ENCODE results near the gene PDCL3.

Gene PDCL3

DNA sequence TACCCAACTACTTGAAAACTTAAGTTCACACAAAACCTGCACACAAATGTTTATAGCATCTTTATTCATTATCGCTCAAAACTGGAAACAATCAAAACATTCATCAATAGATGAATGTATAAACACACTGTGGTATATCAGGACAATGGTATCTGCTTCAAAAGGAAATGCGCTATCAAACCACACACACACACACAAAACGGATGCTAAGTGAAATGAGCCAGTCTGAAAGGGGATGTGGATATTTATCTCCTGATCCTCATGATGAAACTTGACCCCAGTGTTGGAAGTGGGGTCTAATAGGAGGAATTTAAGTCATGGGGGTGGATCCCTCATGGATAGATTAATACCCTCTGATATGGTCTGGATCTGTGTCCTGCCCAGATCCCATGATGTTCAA lies 22.0 kb downstream of the PDCL3 start:
- no peaks in the 10 kb centered on the region for H3K9me3 Mint-ChIP-seq
- peaks cover 50% of the 10 kb centered on the region for H3K4me1 Mint-ChIP-seq
- H3K4me3 Mint-ChIP-seq, result no peak overlapping the region
- ATAC-seq, result no peak
- H3K27ac Mint-ChIP-seq, result peak overlapping the region; percentile 44
- H3K36me3 Mint-ChIP-seq, result peaks cover 6% of the 10 kb centered on the region
- no peak for DNase-seq (ENCODE audit: low spot score in 2 of 2)

DNA sequence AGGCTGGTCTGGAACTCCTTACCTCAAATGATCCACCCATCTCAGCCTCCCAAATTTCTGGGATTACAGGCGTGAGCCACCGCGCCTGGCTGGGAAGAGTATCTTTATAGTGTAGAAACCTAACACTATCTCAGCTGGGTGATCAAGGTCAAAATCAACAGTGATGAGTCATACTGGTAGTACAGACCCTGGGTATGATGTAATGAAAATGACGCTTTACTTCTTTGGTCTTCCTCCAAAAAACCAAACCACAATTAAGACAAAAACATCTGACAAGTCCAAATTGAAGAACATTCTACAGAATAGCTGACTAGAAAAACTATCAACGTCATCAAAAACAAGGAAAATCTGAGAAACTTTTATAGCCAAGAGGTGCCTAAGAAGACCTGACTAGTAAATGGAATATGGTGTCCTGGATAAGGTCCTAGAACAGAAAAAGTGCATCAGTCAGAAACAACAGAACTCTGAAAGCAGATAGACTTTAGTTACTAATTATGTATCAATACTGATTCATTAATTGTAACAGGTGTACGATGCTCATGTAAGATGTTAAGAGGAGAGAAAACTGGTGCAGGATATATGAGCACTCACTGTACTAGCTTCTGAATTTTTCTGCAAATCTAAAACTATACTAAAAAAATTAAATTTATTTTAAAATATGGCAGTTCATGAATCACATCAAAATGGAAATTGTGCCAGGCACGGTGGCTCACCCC lies 25.4 kb downstream of the PDCL3 start:
- H3K4me3 Mint-ChIP-seq, result no peak overlapping the region

DNA sequence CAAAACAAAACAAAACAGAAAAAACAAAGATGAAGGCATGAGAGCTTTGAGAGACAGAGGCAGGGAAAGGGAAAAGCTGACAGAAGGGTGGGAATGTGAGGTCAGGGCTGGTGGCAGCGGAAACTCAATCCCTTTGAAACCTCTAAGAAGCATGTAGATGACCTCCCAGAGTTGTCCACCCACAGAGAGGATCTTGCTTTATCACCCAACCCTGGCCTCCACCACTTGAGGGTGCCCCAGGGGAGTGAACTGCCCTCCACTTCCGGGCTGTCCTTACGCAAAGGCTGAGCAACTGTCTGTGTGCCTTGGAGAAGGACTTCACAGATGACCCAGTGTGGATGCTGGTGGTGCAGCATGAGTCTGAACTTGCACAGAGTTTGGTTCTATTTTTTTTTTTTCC lies 26.7 kb downstream of the PDCL3 start:
- DNase-seq (ENCODE audit: low spot score in 2 of 2), result no peak
- Mint-ChIP-seq H3K4me3 (no peak overlapping the region), H3K4me1 (peaks cover 25% of the 10 kb centered on the region), H3K27ac (peak overlapping the region; percentile 42), H3K9me3 (no peaks in the 10 kb centered on the region), H3K36me3 (peaks cover 6% of the 10 kb centered on the region)
- no peak for ATAC-seq

More for the DNA sequence above, 25.4 kb downstream of the PDCL3 start:
- ATAC-seq (peak; percentile 96), DNase-seq (ENCODE audit: low spot score in 2 of 2) (no peak)
- H3K9me3 Mint-ChIP-seq, result no peaks in the 10 kb centered on the region
- peaks cover 6% of the 10 kb centered on the region for H3K36me3 Mint-ChIP-seq
- peaks cover 30% of the 10 kb centered on the region for H3K4me1 Mint-ChIP-seq
- H3K27ac Mint-ChIP-seq, result peak overlapping the region; percentile 41

DNA sequence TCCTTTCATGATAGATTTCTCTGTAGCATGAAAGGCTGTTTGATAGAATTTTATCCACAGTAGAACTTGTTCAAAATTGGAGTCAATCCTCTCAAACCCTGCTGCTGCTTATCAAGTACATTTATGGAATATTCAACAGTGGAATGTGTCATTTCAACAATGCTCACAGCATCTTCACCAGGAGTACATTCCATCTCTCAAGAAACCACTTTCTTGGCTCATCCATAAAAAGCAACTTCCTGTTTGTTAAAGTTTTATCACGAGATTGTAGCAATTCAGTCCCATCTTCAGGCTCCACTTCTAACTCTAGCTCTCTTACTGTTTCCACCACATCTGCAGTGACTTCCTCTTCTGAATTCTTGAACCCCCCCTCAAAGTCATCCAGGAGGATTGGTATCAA lies 29.4 kb downstream of the PDCL3 start:
- H3K36me3 Mint-ChIP-seq, result peaks cover 6% of the 10 kb centered on the region

GRCh38 chr2:100596465-100596864 lies 33.7 kb downstream of the PDCL3 start:
- Mint-ChIP-seq H3K4me3 (no peak overlapping the region), H3K4me1 (no peaks in the 10 kb centered on the region), H3K36me3 (no peaks in the 10 kb centered on the region), H3K9me3 (no peaks in the 10 kb centered on the region), H3K27ac (no peak overlapping the region)
- DNase-seq (ENCODE audit: low spot score in 2 of 2) (no peak), ATAC-seq (no peak)

More for the DNA sequence above, 29.4 kb downstream of the PDCL3 start:
- H3K4me3 Mint-ChIP-seq, result no peak overlapping the region
- no peak for ATAC-seq
- DNase-seq (ENCODE audit: low spot score in 2 of 2), result no peak
- peak overlapping the region; percentile 35 for H3K27ac Mint-ChIP-seq
- no peaks in the 10 kb centered on the region for H3K9me3 Mint-ChIP-seq
- peaks cover 14% of the 10 kb centered on the region for H3K4me1 Mint-ChIP-seq

DNA sequence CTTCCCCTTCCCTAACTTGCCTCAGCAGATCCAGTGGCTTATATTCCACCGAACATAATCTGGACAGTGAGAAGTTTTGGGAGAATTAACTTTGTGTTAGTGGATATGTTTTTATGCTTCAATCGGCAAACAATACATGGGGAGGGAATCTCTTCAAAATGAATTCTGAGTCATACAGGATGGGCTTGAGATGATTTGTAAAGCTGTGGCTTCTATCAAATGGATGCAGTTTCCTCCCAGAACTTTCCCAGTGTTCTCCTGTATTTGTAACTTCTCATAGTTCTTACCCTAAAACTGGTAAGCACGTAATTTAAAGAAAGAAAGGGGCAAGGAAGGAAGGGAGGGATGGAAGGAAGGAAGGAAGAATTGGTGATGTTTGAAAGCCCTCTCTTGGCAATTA lies 36.8 kb downstream of the PDCL3 start:
- Mint-ChIP-seq H3K36me3 (no peaks in the 10 kb centered on the region), H3K4me3 (no peak overlapping the region), H3K27ac (no peak overlapping the region), H3K4me1 (no peaks in the 10 kb centered on the region), H3K9me3 (no peaks in the 10 kb centered on the region)
- ATAC-seq (no peak), DNase-seq (ENCODE audit: low spot score in 2 of 2) (no peak)

DNA sequence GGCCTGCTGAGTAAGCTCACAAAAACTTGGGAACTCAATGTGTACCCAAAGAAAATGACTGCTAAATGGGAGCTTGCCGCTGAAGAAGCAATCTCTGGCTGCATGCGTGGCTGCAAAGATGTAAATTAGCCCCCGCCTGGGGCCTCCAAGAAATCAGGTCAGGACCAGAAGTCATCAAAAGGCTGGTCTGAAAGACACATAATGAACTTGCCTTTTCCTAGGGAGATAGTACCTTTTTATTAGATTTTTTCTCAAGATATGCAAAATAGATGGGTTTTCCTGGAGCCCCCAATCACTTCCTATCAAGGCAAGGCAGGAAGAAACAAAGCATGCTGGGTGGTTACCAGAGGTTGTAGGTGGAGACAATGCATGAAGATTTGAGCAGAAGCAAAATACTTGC lies 38.9 kb downstream of the PDCL3 start:
- Mint-ChIP-seq H3K9me3 (no peaks in the 10 kb centered on the region), H3K36me3 (no peaks in the 10 kb centered on the region), H3K4me3 (no peak overlapping the region), H3K4me1 (peaks cover 1% of the 10 kb centered on the region), H3K27ac (no peak overlapping the region)
- DNase-seq (ENCODE audit: low spot score in 2 of 2) (no peak), ATAC-seq (no peak)

GRCh38 chr2:100603414-100603813 lies 40.6 kb downstream of the PDCL3 start:
- no peak for DNase-seq (ENCODE audit: low spot score in 2 of 2)
- Mint-ChIP-seq H3K9me3 (no peaks in the 10 kb centered on the region), H3K4me3 (no peak overlapping the region), H3K4me1 (peaks cover 7% of the 10 kb centered on the region), H3K27ac (no peak overlapping the region), H3K36me3 (no peaks in the 10 kb centered on the region)
- no peak for ATAC-seq

DNA sequence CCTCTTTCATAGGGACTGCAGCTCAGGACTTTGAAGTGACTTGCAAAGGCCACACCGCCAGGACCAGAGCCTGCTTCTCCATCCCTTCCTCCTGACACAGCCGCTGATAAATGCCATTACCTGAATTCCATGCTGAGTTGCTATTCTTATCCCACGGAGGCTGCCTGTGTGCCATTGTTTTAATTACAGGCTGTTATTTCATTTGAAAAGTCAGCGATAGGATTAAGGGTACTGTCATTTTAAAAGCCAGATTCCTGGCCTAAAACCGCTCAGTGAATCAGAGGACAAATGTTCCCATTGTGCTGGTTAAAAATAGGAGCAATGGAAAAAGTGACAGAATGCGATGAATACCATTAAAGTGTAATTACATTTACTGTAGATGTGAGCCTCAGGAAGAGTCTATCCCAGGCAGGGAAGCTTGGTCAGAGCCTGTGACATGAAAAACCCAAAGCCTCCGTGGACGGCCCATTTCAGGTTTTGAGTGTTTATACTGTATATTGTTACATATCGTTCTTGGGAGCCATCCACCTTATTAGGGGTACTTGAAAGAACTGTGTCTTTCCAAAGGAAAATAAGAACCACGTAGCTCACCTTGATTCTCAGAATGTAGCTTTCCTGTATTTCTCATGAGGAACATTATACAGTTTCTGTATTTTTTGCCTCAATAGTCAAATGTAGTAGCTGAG lies 41.3 kb downstream of the PDCL3 start:
- ATAC-seq (no peak), DNase-seq (ENCODE audit: low spot score in 2 of 2) (no peak)
- H3K9me3 Mint-ChIP-seq, result no peaks in the 10 kb centered on the region
- no peak overlapping the region for H3K27ac Mint-ChIP-seq
- no peak overlapping the region for H3K4me3 Mint-ChIP-seq
- H3K36me3 Mint-ChIP-seq, result no peaks in the 10 kb centered on the region
- H3K4me1 Mint-ChIP-seq, result peaks cover 7% of the 10 kb centered on the region

GRCh38 chr2:100606332-100606725 lies 43.5 kb downstream of the PDCL3 start:
- Mint-ChIP-seq H3K27ac (no peak overlapping the region), H3K4me3 (no peak overlapping the region)

DNA sequence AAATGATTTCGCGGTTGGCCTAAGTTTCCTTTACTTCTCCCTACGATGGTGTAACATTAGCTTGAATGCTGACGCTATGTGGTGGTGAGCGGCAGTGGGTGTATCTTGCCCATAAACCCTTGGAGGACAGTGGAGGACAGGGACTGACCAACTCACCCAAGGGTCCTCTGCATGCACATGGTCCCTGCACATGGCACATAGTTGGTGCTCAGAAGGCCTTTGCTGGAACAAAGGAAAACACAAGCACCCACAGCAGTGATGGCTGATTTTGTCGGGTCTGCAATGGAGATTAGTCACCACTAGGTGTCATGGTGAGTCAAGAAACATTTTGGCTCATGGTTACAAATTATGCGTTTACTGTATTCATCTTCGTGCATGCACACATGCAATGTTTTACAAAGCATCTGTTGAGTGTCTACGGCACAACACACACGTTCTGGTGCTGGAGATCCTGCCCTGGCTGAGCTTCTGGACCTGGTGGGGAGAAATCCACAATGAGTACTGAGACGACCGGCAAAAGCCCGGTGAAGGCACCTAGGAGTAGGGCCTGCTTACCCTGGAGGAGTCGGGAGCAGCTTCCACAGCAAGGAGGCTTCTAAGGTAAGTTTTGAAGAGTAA lies 44.0 kb downstream of the PDCL3 start:
- Mint-ChIP-seq H3K4me3 (no peak overlapping the region), H3K4me1 (peaks cover 7% of the 10 kb centered on the region), H3K9me3 (no peaks in the 10 kb centered on the region), H3K36me3 (no peaks in the 10 kb centered on the region), H3K27ac (peak overlapping the region; percentile 60)
- peak in 1 of 2 donors; percentile 20 for DNase-seq (ENCODE audit: low spot score in 2 of 2)
- peak; percentile 63 for ATAC-seq

More at GRCh38 chr2:100606332-100606725, 43.5 kb downstream of the PDCL3 start:
- no peak for DNase-seq (ENCODE audit: low spot score in 2 of 2)
- H3K4me1 Mint-ChIP-seq, result peaks cover 7% of the 10 kb centered on the region
- no peaks in the 10 kb centered on the region for H3K36me3 Mint-ChIP-seq
- H3K9me3 Mint-ChIP-seq, result no peaks in the 10 kb centered on the region
- no peak for ATAC-seq

DNA sequence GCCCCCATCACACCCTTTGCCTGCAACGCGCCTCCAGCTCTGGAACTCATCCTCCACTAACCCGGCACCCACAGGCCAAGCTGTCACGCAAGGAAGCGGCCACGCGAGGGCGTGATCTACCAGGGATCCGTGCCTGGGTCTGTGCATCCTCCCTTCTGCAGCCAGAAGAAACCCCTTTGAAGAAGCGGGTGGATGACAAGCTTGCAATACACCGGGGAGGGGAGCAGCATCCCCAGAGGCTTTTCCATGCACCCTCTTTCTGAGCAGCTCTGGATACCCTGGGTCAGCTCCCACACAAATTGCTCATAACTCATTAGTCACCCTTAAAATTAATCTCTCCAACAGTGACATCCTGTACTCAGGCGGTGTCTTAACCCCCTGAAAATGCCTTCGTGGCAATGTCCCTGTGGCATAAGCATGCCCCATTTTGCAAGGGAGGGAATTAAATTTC lies 47.6 kb downstream of the PDCL3 start:
- ATAC-seq, result peak; percentile 79
- Mint-ChIP-seq H3K9me3 (no peaks in the 10 kb centered on the region), H3K27ac (no peak overlapping the region), H3K4me1 (peaks cover 7% of the 10 kb centered on the region), H3K4me3 (no peak overlapping the region), H3K36me3 (no peaks in the 10 kb centered on the region)
- peak; percentile 53 to 80 for DNase-seq (ENCODE audit: low spot score in 2 of 2)

GRCh38 chr2:100611079-100612029 lies 48.6 kb downstream of the PDCL3 start:
- H3K4me3 Mint-ChIP-seq, result no peak overlapping the region
- H3K36me3 Mint-ChIP-seq, result no peaks in the 10 kb centered on the region
- DNase-seq (ENCODE audit: low spot score in 2 of 2) (no peak), ATAC-seq (no peak)
- H3K27ac Mint-ChIP-seq, result no peak overlapping the region
- H3K9me3 Mint-ChIP-seq, result no peaks in the 10 kb centered on the region
- peaks cover 7% of the 10 kb centered on the region for H3K4me1 Mint-ChIP-seq

DNA sequence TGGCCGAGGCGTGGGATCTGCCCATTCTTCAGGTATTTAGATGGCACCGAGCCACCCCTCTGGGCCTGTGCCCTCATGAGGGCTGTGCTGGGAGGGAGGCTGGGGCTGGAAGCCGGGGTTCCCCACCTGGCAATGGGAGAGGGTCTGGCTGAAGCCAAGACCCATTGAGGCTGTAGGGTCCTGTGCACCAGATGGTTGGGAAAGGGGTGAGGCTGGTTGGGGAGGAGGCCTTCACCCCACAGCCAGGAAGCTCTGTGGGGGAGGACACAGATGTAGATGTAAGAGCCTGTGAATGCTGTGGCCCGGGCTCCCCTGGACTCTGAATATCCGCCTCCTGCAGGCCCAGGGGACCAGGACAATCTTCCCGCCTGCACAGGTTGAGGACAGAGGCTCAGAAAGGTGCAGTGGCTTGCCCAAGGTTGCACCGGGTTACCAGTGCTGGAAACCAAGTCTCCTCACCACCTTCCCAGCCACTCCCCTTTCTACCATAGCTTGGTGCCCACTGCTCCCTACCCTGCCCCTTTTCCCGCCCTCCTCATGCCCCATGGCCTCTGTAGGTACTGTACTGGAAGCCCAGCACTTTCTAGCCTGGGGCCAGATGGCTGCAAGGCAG lies 49.7 kb downstream of the PDCL3 start:
- no peak overlapping the region for H3K4me3 Mint-ChIP-seq
- no peak for DNase-seq (ENCODE audit: low spot score in 2 of 2)
- H3K36me3 Mint-ChIP-seq, result no peaks in the 10 kb centered on the region
- H3K9me3 Mint-ChIP-seq, result no peaks in the 10 kb centered on the region
- H3K27ac Mint-ChIP-seq, result no peak overlapping the region
- no peak for ATAC-seq
- H3K4me1 Mint-ChIP-seq, result no peaks in the 10 kb centered on the region
